GM19467 (cell line): Measurements from ENCODE around the gene CRB1.

Experiments
- ATAC-seq: cut with Tn5 transposase; IDR thresholded peaks from one replicate; pipeline ENCODE4 v1.9.1; 2021; ENCODE audit warnings: mild to moderate bottlenecking, moderate library complexity; ENCODE audit not compliant: unreplicated experiment

Gene CRB1

DNA sequence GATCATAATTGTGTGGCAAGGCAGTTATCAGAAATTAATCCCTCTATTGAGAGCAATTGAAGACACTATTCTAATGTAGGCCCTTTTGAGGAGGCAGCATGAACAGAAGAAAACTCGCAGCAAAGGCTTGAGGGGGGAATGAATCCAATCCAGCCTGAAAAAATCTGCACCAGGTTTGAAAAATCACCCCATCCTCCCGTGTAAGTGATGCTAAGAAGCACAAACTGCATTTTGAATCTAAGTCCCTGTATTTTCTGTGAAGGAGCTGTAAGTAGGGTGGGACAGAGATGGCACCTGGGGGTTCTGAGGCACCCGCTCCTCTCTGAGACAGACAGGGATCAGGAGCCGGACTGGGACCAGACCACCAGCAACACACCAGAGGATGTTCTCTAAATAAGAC lies at the start of gene CRB1:
Gene CRB1, plus strand, starts transcription at position 241 of the 400 bp plus-strand sequence. CDS start 161 bp downstream, outside the sequence.
- ATAC-seq = no peak

- ATAC-seq = no peak
Observed at GRCh38 chr1:197218857-197219256, 49.2 kb upstream of the CRB1 start.

GRCh38 chr1:197222025-197222685 lies 45.9 kb upstream of the CRB1 start:
- no peak for ATAC-seq

DNA sequence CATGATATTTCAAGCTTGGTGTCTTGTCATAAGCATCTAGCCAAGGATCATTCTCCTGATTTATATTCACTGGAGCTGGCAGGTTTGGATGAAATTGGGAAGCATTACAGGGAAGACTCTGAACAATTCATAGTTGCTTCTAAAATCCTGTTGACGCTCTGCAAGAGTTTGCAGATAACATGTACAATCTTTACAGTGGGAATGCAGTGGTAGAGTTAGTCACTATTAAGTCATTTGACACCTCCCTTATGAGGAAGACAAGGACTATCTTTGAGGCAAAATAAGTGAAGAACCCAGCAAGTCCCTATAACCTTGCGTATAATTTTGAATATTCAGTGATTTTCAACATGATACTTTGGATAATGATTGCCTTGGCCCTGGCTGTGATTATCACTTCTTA lies 45.3 kb upstream of the CRB1 start:
- ATAC-seq = no peak

DNA sequence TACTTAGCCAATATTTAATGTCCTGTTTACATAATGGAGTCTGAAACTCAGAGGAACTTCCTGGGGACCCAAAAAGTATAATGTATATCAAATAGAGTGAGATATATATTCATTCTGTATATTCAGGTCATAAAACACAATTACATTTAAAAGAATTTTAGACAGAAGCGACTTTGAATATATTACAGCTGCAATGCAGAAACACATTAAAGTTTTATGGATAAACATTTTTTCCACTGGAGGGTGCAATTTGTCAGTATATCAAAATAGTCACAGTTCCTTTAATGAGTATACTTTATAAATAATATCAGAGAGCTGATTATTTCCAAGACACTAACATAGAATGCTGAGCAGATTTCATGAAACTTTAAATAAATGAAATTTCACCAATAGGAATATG lies 43.9 kb upstream of the CRB1 start:
- ATAC-seq = no peak

DNA sequence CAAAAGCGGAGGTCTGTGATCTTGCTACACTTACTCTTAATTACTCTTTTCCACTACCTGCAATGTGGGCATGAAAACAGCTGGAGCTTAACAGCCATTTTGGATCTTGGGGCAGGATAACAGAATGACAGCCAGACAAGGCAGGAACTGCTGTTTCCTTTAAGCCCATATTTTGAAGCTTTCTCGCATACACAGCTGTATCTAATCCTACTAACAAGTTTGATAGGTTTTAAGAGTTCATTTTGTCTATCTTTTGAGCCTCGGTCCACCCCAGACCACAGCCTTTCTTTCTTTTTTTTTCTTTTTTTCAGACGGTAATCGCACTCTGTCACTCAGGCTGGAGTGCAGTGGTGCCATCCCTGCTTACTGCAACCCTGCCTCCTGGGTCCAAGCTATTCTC lies 42.4 kb upstream of the CRB1 start:
- no peak for ATAC-seq

GRCh38 chr1:197234581-197234980 lies 33.5 kb upstream of the CRB1 start:
- no peak for ATAC-seq

GRCh38 chr1:197235355-197235754 lies 32.7 kb upstream of the CRB1 start:
- no peak for ATAC-seq

GRCh38 chr1:197247465-197247864 lies 20.6 kb upstream of the CRB1 start:
- ATAC-seq = no peak

GRCh38 chr1:197249324-197249723 lies 18.7 kb upstream of the CRB1 start:
- no peak for ATAC-seq

GRCh38 chr1:197250616-197251015 lies 17.4 kb upstream of the CRB1 start:
- no peak for ATAC-seq

GRCh38 chr1:197252973-197253372 lies 15.1 kb upstream of the CRB1 start:
- no peak for ATAC-seq

GRCh38 chr1:197254866-197255265 lies 13.2 kb upstream of the CRB1 start:
- ATAC-seq = no peak

GRCh38 chr1:197264936-197265567 lies 3.0 kb upstream of the CRB1 start:
- no peak for ATAC-seq

- no peak for ATAC-seq
Observed at GRCh38 chr1:197269053-197269452, 1.0 kb downstream of the CRB1 start.

DNA sequence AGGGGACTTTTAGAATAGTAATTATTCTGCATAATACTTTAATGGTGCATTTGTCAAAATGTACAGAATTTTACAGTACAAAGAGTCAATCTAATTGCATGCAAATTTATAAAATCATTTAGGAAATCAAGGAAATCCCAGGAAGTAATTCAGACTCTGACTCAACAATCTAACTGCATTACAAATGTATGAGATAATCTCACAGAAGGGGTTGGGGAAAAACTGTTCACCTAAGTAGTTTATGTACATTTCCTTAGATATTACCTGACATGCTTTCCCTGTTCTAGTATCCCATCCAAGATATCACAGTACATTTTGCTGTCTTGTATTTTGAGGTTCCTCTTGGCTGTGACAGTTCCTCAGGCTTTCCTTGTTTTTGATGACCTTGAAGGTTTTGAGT lies 4.7 kb downstream of the CRB1 start:
- ATAC-seq = no peak

DNA sequence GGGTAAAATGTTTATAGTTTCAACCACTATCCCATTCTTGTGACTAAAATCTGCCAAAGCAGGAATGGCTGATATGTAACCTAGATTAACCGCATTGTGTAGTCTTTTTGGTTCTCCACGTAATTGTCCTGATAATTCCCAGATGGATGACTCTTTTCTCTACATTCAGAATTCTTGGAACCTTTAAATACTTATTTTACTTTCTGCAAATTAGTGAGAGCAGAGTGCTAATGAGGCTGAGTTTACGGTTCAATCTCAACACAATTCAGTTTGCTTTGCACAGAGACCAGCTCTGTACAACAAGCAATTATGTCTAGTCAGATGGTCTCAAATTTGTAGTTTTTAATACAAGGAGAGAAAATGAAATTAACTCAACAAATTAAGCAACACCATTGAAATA lies 9.1 kb downstream of the CRB1 start:
- ATAC-seq = no peak

DNA sequence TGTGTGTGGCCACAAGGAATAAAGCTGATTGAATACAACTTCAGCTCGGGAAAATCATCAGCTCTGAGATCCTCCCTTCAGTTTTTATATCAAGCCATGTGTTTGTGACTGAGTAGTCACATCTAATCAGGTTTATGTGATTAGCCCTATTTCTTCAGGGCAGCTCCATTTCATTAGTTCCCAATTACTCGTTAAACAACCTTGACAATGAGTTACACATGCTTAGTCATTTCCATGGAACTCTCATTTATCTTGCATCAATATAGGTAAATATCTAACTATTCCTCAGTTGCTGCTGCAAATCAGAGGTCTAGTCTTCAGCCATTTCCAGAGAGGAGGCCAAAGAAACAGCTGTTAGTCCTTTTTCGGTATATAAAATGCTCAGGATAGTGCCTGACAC lies 16.3 kb downstream of the CRB1 start:
- ATAC-seq = no peak

DNA sequence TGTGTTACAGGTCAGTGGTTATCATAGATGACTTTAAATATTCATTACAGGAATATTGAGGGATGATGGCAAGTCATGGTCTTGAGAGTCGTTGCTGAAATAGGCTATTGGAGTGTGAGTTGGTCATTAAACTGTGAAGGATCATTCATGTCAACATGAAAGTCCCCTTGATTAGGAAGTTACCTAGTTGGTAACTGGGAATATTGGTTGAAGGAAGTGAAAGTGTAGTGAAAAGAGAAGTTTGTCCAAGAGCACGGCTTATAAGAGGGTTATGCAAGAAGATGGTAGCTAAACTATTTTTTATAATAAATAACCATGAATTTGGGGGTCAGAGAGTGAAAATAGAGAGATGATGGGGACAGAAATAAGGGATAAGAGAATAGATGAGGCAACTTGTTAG lies 16.9 kb downstream of the CRB1 start:
- no peak for ATAC-seq

DNA sequence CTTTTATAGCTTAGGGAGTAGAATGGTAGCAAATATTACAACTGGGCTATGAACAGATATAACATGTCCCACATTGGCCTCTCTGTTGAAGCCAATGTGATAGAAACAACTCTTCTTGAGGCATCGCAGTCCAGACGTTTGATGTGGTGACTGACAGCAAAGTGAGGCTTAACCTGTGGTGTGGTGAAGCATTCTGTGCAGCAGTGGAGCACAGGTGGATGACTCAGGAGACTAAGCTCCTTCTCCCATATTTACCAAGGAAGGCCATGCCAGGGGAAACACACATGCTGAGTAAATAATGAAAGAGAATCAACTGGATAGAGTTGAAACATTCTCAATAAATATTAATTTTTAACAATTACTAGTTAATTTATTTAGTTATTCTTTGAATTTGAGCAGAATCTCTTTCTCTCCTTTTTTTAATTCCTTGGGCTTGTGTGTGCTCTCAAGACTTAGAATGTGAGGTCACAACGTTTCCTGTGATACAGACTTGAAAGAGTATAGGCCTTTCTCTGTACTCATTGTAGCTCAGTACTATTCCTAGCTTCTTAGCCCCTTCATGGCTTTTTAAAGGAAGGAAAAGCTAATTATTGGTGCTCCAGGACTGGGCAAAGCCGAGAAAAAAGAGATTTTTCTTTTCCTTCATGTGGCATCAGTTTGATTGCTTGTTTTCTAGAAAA lies 17.6 kb downstream of the CRB1 start:
- no peak for ATAC-seq

- ATAC-seq = no peak
Observed at GRCh38 chr1:197286634-197287033, 18.6 kb downstream of the CRB1 start.

GRCh38 chr1:197287863-197288262 lies 19.8 kb downstream of the CRB1 start:
- ATAC-seq = no peak
